Measurements from ENCODE around the gene CPNE5. TPM values are rescaled to one million over a fixed set of nuclear protein-coding genes. Genes with fewer than 3 reads are reported as not detected.

The CPNE5 gene
- total RNA-seq, 2 donors from 2014 or later, result 0.85 to 1.6 TPM

GRCh38 chr6:36769183-36769675 lies 70.0 kb downstream of the CPNE5 start:
- DNase-seq (ENCODE audit: low spot score), result no peak

GRCh38 chr6:36766399-36766945 lies 72.8 kb downstream of the CPNE5 start:
- Histone ChIP-seq H3K27ac (no peak overlapping the region), H3K4me3 (no peak overlapping the region), H3K4me1 (ENCODE audit: control insufficient read depth in 1 of 2, low read depth in 2 of 2) (peaks cover 0 to 20% of the 10 kb centered on the region in 2 donors), H3K9me3 (no peaks in the 10 kb centered on the region), H3K36me3 (no peaks in the 10 kb centered on the region), H3K27me3 (replicated peaks; ENCODE audit: insufficient read depth) (no peaks in the 10 kb centered on the region)
- ATAC-seq (ENCODE audit: insufficient number of reproducible peaks, low FRiP score, low read depth), result no peak
- TF ChIP-seq CTCF (IDR thresholded peaks at IDR 0.05), result no peak
- no peak for DNase-seq (ENCODE audit: low spot score)

More at GRCh38 chr6:36769183-36769675, 70.0 kb downstream of the CPNE5 start:
- no peak for ATAC-seq (ENCODE audit: insufficient number of reproducible peaks, low FRiP score, low read depth)
- Histone ChIP-seq H3K27ac (no peak overlapping the region), H3K36me3 (no peaks in the 10 kb centered on the region), H3K27me3 (replicated peaks; ENCODE audit: insufficient read depth) (no peaks in the 10 kb centered on the region), H3K4me3 (no peak overlapping the region), H3K4me1 (ENCODE audit: control insufficient read depth in 1 of 2, low read depth in 2 of 2) (peaks cover 0 to 20% of the 10 kb centered on the region in 2 donors), H3K9me3 (no peaks in the 10 kb centered on the region)
- TF ChIP-seq CTCF (IDR thresholded peaks at IDR 0.05), result no peak

GRCh38 chr6:36765594-36766398 lies 73.4 kb downstream of the CPNE5 start:
- H3K9me3 ChIP-seq, result no peaks in the 10 kb centered on the region
- peak; percentile 53 for ATAC-seq (ENCODE audit: insufficient number of reproducible peaks, low FRiP score, low read depth)

GRCh38 chr6:36765190-36765589 lies 74.1 kb downstream of the CPNE5 start:
- ATAC-seq (ENCODE audit: insufficient number of reproducible peaks, low FRiP score, low read depth) (no peak), DNase-seq (ENCODE audit: low spot score) (no peak)
- no peak for TF ChIP-seq CTCF (IDR thresholded peaks at IDR 0.05)
- H3K4me3 ChIP-seq, result no peak overlapping the region
- no peaks in the 10 kb centered on the region for H3K9me3 ChIP-seq
- no peaks in the 10 kb centered on the region for H3K36me3 ChIP-seq
- no peak overlapping the region for H3K27ac ChIP-seq
- H3K4me1 ChIP-seq (ENCODE audit: control insufficient read depth in 1 of 2, low read depth in 2 of 2), result peaks cover 0 to 19% of the 10 kb centered on the region in 2 donors
- H3K27me3 ChIP-seq (replicated peaks; ENCODE audit: insufficient read depth), result no peaks in the 10 kb centered on the region

More at GRCh38 chr6:36765594-36766398, 73.4 kb downstream of the CPNE5 start:
- Histone ChIP-seq H3K4me3 (peak overlapping the region; percentile 41), H3K4me1 (ENCODE audit: control insufficient read depth in 1 of 2, low read depth in 2 of 2) (peaks cover 0 to 20% of the 10 kb centered on the region in 2 donors), H3K27ac (no peak overlapping the region), H3K36me3 (no peaks in the 10 kb centered on the region), H3K27me3 (replicated peaks; ENCODE audit: insufficient read depth) (no peaks in the 10 kb centered on the region)
- TF ChIP-seq CTCF (IDR thresholded peaks at IDR 0.05), result peak; percentile 73
- no peak for DNase-seq (ENCODE audit: low spot score)

- no peaks in the 10 kb centered on the region for H3K9me3 ChIP-seq
- no peak overlapping the region for H3K4me3 ChIP-seq
- DNase-seq (ENCODE audit: low spot score) (no peak), ATAC-seq (ENCODE audit: insufficient number of reproducible peaks, low FRiP score, low read depth) (no peak)
- H3K36me3 ChIP-seq, result no peaks in the 10 kb centered on the region
- no peak overlapping the region for H3K27ac ChIP-seq
- H3K4me1 ChIP-seq (ENCODE audit: control insufficient read depth in 1 of 2, low read depth in 2 of 2), result peaks cover 0 to 17% of the 10 kb centered on the region in 2 donors
- no peaks in the 10 kb centered on the region for H3K27me3 ChIP-seq (replicated peaks; ENCODE audit: insufficient read depth)
- TF ChIP-seq CTCF (IDR thresholded peaks at IDR 0.05), result no peak
Observed at GRCh38 chr6:36762123-36762522, 77.1 kb downstream of the CPNE5 start.
